GM23338 (cell line): ENCODE measurements around the gene CLDN24.

Source experiments
- CREB1 ChIP-seq: fragments of 250-450 bp; sonication (Bioruptor Pico); IDR thresholded peaks from 2 replicates; pipeline ENCODE4 v1.5.0; 2020; ENCODE audit warnings: low read depth, mild to moderate bottlenecking, moderate library complexity
- CTCF ChIP-seq, 2 experiments: fragments of 200-600 bp in 1 of 2; sonication (generic) in 1 of 2; conservative IDR thresholded peaks; 2 replicates each; pipeline versions ENCODE4 v1.5.1 to v1.6.1; 2016 to 2017; ENCODE audit warnings: antibody characterized with exemption in 2 of 2, low read depth in 2 of 2, mild to moderate bottlenecking in 2 of 2, moderate library complexity in 1 of 2
- ETS1 ChIP-seq: IDR thresholded peaks from 2 replicates; pipeline ENCODE4 v1.6.1; 2016; ENCODE audit warnings: antibody characterized with exemption
- EZH2 ChIP-seq: fragments of 200-600 bp; sonication (generic); IDR thresholded peaks from one replicate; pipeline ENCODE4 v1.8.0; 2017; ENCODE audit warnings: antibody characterized with exemption, mild to moderate bottlenecking, low read depth; ENCODE audit not compliant: unreplicated experiment
- EZH2phosphoT487 ChIP-seq: fragments of 200-600 bp; sonication (generic); IDR thresholded peaks from one replicate; pipeline ENCODE4 v1.8.1; 2018; ENCODE audit warnings: antibody characterized with exemption; ENCODE audit not compliant: unreplicated experiment
- JUNB ChIP-seq: IDR thresholded peaks from one replicate; pipeline ENCODE4 v1.6.1; 2016; ENCODE audit warnings: antibody characterized with exemption; ENCODE audit not compliant: unreplicated experiment
- NANOG ChIP-seq: IDR thresholded peaks from 2 replicates; pipeline ENCODE4 v1.6.1; 2016; ENCODE audit warnings: antibody characterized with exemption, borderline replicate concordance
- POLR2AphosphoS5 ChIP-seq: IDR thresholded peaks from 2 replicates; pipeline ENCODE4 v1.6.1; 2016; ENCODE audit warnings: antibody characterized with exemption, low read depth
- REST ChIP-seq: IDR thresholded peaks from one replicate; pipeline ENCODE4 v1.6.1; 2018; ENCODE audit warnings: antibody characterized with exemption; ENCODE audit not compliant: unreplicated experiment

- TF ChIP-seq REST (no peak), EZH2 (no peak), POLR2AphosphoS5 (no peak), CTCF (conservative IDR thresholded peaks at IDR 0.05; ENCODE audit: low read depth in 2 of 2) (no peak), CREB1 (CRISPR knock-in tag) (no peak), EZH2phosphoT487 (no peak), JUNB (no peak), ETS1 (no peak), NANOG (no peak)
Measured at GRCh38 chr4:183314806-183315205, 7.4 kb downstream of the CLDN24 start.
